Heart left ventricle (tissue), 13 donors: ENCODE results near the gene USP40.

Source experiments
- POLR2A ChIP-seq, 2 donors: fragments of 450-650 bp; IDR thresholded peaks; one replicate each; pipeline ENCODE4 v1.6.1; 2017; ENCODE audit warnings: antibody characterized with exemption in 2 of 2, mild to moderate bottlenecking in 2 of 2, moderate library complexity in 2 of 2
- TF ChIP-seq, protein P1 (sequence below), 12 donors: fragments of 200-600 bp; sonication (generic) in 4 of 12; IDR thresholded peaks; one replicate each; pipeline versions ENCODE4 v1.5.0 to v1.8.0; 2018 to 2022; ENCODE audit warnings: antibody characterized with exemption in 12 of 12, mild to moderate bottlenecking in 5 of 12
- donor health status: ischemic (EF 13 %, LVEDD 7.1; RV severe dilation, severe dysfunction).
- donor health status: DM: no; HTN: yes; CAD: no.
- donor health status: DM: no; HTN: no; CAD: no.
- donor health status: ischemic (EF 25% LVEDD 6.9; RV normal size, moderate dysfunction).
- donor health status: ischemic (EF 25% LVEDD 5.7; RV mildly dilated, moderate dysfunction).
- donor health status: ischemic (EF 35%, LVEDD 5.7; RV mildly dilated, moderate dysfunction).
- donor health status: nonischemic (EF 11% LVEDD 7.7; RV severe dilation, severe dysfunction).
- donor health status: DM: yes; HTN: yes; CAD: no.
- donor health status: PGD.
- donor health status: ischemic (EF 29% LVEDD 5.4; RV normal size, mild dysfunction).
- donor health status: nonischemic (EF 23%, LVEDD 6.1; RV moderate dilation, normal function).

DNA sequence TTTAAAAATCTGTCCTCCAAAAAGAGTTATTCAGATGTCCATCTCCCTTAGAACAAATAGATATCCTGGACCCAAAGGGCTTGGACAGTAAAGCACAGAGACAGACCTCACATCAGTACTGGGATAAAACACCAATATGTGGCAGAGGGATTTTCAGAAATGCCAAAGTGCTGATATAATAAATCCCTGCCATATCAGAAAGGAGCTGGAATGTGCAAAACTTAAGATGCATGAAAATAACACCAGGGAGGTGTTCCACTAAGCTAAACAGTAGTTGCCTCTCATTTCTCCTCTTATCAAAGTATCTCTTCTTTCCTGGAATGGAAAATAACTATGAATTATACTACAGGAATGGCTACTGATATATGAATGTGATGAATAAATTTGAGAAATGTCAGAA is 13.2 kb downstream of the USP40 start:
- TF ChIP-seq, protein P1, sequence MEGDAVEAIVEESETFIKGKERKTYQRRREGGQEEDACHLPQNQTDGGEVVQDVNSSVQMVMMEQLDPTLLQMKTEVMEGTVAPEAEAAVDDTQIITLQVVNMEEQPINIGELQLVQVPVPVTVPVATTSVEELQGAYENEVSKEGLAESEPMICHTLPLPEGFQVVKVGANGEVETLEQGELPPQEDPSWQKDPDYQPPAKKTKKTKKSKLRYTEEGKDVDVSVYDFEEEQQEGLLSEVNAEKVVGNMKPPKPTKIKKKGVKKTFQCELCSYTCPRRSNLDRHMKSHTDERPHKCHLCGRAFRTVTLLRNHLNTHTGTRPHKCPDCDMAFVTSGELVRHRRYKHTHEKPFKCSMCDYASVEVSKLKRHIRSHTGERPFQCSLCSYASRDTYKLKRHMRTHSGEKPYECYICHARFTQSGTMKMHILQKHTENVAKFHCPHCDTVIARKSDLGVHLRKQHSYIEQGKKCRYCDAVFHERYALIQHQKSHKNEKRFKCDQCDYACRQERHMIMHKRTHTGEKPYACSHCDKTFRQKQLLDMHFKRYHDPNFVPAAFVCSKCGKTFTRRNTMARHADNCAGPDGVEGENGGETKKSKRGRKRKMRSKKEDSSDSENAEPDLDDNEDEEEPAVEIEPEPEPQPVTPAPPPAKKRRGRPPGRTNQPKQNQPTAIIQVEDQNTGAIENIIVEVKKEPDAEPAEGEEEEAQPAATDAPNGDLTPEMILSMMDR (IDR thresholded peaks at IDR 0.05) = no peak
- TF ChIP-seq POLR2A (IDR thresholded peaks at IDR 0.05) = no peak
